Activated naive CD4-positive, alpha-beta T cell treated with anti-CD3 and anti-CD28 coated beads, Interleukin-2, amount 50 U/mL, for 72 hours (primary cell): ENCODE results near the gene DGKI. TPM values are rescaled to one million over a fixed set of nuclear protein-coding genes. Genes with fewer than 3 reads are reported as not detected.
"Not testable (repeated sequence)": the region's sequence is repeated elsewhere in the genome, so short reads cannot be mapped to it uniquely, and the experiment has no call there.

Experiments
- ATAC-seq, 2 donors: fragments of 150-1000 bp; cut with Tn5 transposase; 2 replicates each; pipeline ENCODE4 v1.10.0; 2021; ENCODE audit warnings: mild to moderate bottlenecking in 2 of 2, moderate library complexity in 2 of 2
- DNase-seq, 2 donors: peaks; one replicate each; pipeline ENCODE4 v3.0.0; 2021 to 2022; ENCODE audit warnings: low spot score in 2 of 2
- H3K27ac Mint-ChIP-seq, 2 donors: one replicate each; pipeline ENCODE4 v1.8.0; 2022; ENCODE audit warnings: mild to moderate bottlenecking in 2 of 2, mixed read lengths in 2 of 2
- H3K36me3 Mint-ChIP-seq, 2 donors: one replicate each; pipeline ENCODE4 v1.8.0; 2022; ENCODE audit warnings: mixed read lengths in 2 of 2
- H3K9me3 Mint-ChIP-seq, 2 donors: one replicate each; pipeline ENCODE4 v1.8.0; 2022; ENCODE audit warnings: mixed read lengths in 2 of 2
- total RNA-seq, 2 donors: library from RNA; stranded (reverse); gene quantifications; one replicate each; pipeline ENCODE4 v1.2.3, GENCODE V29; 2022

DGKI gene
- total RNA-seq, 2 donors from 2014 or later = 0.71 to 16.8 TPM

- ATAC-seq = no peak
- no peaks in the 10 kb centered on the region for H3K36me3 Mint-ChIP-seq
- H3K27ac Mint-ChIP-seq = no peak overlapping the region
- H3K9me3 Mint-ChIP-seq = no peaks in the 10 kb centered on the region
- no peak for DNase-seq
Observed at GRCh38 chr7:137458399-137458798, 388.4 kb downstream of the DGKI start.

GRCh38 chr7:137454767-137455166 lies 392.0 kb downstream of the DGKI start:
- Mint-ChIP-seq H3K9me3 (no peaks in the 10 kb centered on the region), H3K27ac (no peak overlapping the region), H3K36me3 (no peaks in the 10 kb centered on the region)
- ATAC-seq (no peak), DNase-seq (no peak)

- H3K27ac Mint-ChIP-seq = no peak overlapping the region
- H3K9me3 Mint-ChIP-seq = no peaks in the 10 kb centered on the region
- no peak for ATAC-seq
- H3K36me3 Mint-ChIP-seq = no peaks in the 10 kb centered on the region
- no peak for DNase-seq
Observed at GRCh38 chr7:137454246-137454724, 392.5 kb downstream of the DGKI start.

- ATAC-seq = no peak
- H3K36me3 Mint-ChIP-seq = no peaks in the 10 kb centered on the region
- no peaks in the 10 kb centered on the region for H3K9me3 Mint-ChIP-seq
Observed at GRCh38 chr7:137453356-137453755, 393.4 kb downstream of the DGKI start.

GRCh38 chr7:137449016-137449415 lies 397.8 kb downstream of the DGKI start:
- ATAC-seq (no peak), DNase-seq (no peak)
- no peaks in the 10 kb centered on the region for H3K9me3 Mint-ChIP-seq

More at GRCh38 chr7:137453356-137453755, 393.4 kb downstream of the DGKI start:
- no peak for DNase-seq
- H3K27ac Mint-ChIP-seq = no peak overlapping the region

GRCh38 chr7:137448572-137448971 lies 398.2 kb downstream of the DGKI start:
- not testable (repeated sequence) for H3K27ac Mint-ChIP-seq, H3K36me3 Mint-ChIP-seq, ATAC-seq

More at GRCh38 chr7:137449016-137449415, 397.8 kb downstream of the DGKI start:
- Mint-ChIP-seq H3K36me3 (no peaks in the 10 kb centered on the region), H3K27ac (no peak overlapping the region)

GRCh38 chr7:137446025-137446424 lies 400.7 kb downstream of the DGKI start:
- ATAC-seq (no peak), DNase-seq (no peak)
- Mint-ChIP-seq H3K36me3 (no peaks in the 10 kb centered on the region), H3K27ac (no peak overlapping the region), H3K9me3 (peaks cover 0 to 4% of the 10 kb centered on the region in 2 donors)

More at GRCh38 chr7:137448572-137448971, 398.2 kb downstream of the DGKI start:
- not testable (repeated sequence) for DNase-seq, H3K9me3 Mint-ChIP-seq

- Mint-ChIP-seq H3K9me3 (peaks cover 0 to 4% of the 10 kb centered on the region in 2 donors), H3K36me3 (no peaks in the 10 kb centered on the region), H3K27ac (no peak overlapping the region)
- DNase-seq (no peak), ATAC-seq (no peak)
Observed at GRCh38 chr7:137445268-137445667, 401.5 kb downstream of the DGKI start.

GRCh38 chr7:137443616-137444015 lies 403.2 kb downstream of the DGKI start:
- Mint-ChIP-seq H3K27ac (no peak overlapping the region), H3K36me3 (no peaks in the 10 kb centered on the region), H3K9me3 (peaks cover 0 to 4% of the 10 kb centered on the region in 2 donors)
- ATAC-seq (no peak), DNase-seq (no peak)

GRCh38 chr7:137441451-137441850 lies 405.3 kb downstream of the DGKI start:
- ATAC-seq (no peak), DNase-seq (no peak)
- Mint-ChIP-seq H3K36me3 (no peaks in the 10 kb centered on the region), H3K9me3 (peaks cover 0 to 4% of the 10 kb centered on the region in 2 donors), H3K27ac (no peak overlapping the region)

- H3K27ac Mint-ChIP-seq = no peak overlapping the region
- no peaks in the 10 kb centered on the region for H3K36me3 Mint-ChIP-seq
- H3K9me3 Mint-ChIP-seq = peaks cover 0 to 4% of the 10 kb centered on the region in 2 donors
- no peak for DNase-seq
- no peak for ATAC-seq
Observed at GRCh38 chr7:137439829-137440825, 406.6 kb downstream of the DGKI start.

- no peak for DNase-seq
- Mint-ChIP-seq H3K36me3 (no peaks in the 10 kb centered on the region), H3K27ac (no peak overlapping the region), H3K9me3 (peaks cover 4 to 6% of the 10 kb centered on the region in 2 donors)
- no peak for ATAC-seq
Observed at GRCh38 chr7:137434946-137435345, 411.8 kb downstream of the DGKI start.

- peaks cover 4 to 6% of the 10 kb centered on the region in 2 donors for H3K9me3 Mint-ChIP-seq
- no peak for DNase-seq
- no peak overlapping the region for H3K27ac Mint-ChIP-seq
- no peak for ATAC-seq
- no peaks in the 10 kb centered on the region for H3K36me3 Mint-ChIP-seq
Observed at GRCh38 chr7:137434530-137434929, 412.2 kb downstream of the DGKI start.

GRCh38 chr7:137423321-137423720 lies 423.5 kb downstream of the DGKI start:
- no peak for ATAC-seq
- H3K9me3 Mint-ChIP-seq = peaks cover 5% of the 10 kb centered on the region in 2 donors
- peaks cover 0 to 9% of the 10 kb centered on the region in 2 donors for H3K36me3 Mint-ChIP-seq
- H3K27ac Mint-ChIP-seq = no peak overlapping the region
- DNase-seq = no peak

- no peak overlapping the region for H3K27ac Mint-ChIP-seq
- peaks cover 0 to 9% of the 10 kb centered on the region in 2 donors for H3K36me3 Mint-ChIP-seq
- H3K9me3 Mint-ChIP-seq = peaks cover 5% of the 10 kb centered on the region in 2 donors
- ATAC-seq (no peak), DNase-seq (no peak)
Observed at GRCh38 chr7:137421366-137421765, 425.4 kb downstream of the DGKI start.

GRCh38 chr7:137418841-137419240 lies 427.9 kb downstream of the DGKI start:
- Mint-ChIP-seq H3K27ac (no peak overlapping the region), H3K9me3 (peaks cover 0 to 5% of the 10 kb centered on the region in 2 donors), H3K36me3 (peaks cover 0 to 4% of the 10 kb centered on the region in 2 donors)
- ATAC-seq = no peak
- DNase-seq = no peak

GRCh38 chr7:137417464-137417863 lies 429.3 kb downstream of the DGKI start:
- ATAC-seq = no peak

More at GRCh38 chr7:137417464-137417863, 429.3 kb downstream of the DGKI start:
- no peak overlapping the region for H3K27ac Mint-ChIP-seq
- no peak for DNase-seq
- H3K9me3 Mint-ChIP-seq = peaks cover 3 to 6% of the 10 kb centered on the region in 2 donors
- H3K36me3 Mint-ChIP-seq = peaks cover 0 to 4% of the 10 kb centered on the region in 2 donors
